Cardiac fibroblast (primary cell): ENCODE data around the gene RAD18.

Experiments
- DNase-seq, 2 donors: peaks; one replicate each; pipeline versions ENCODE4 v3.0.0 to v3.0.0-alpha.2; 2010; ENCODE audit warnings: low read depth in 2 of 2
- H3K4me3 ChIP-seq, 2 donors: replicated peaks in 1 of 2; 1 replicate in 1 of 2; 2 replicates in 1 of 2; pipeline ENCODE4 v1.5.1; 2011; ENCODE audit warnings: low read depth in 2 of 2, low read length in 2 of 2, mild to moderate bottlenecking in 2 of 2, moderate library complexity in 1 of 2
- CTCF ChIP-seq: IDR thresholded peaks from one replicate; pipeline ENCODE4 v1.5.1; 2011; ENCODE audit warnings: low read depth, mild to moderate bottlenecking, low read length, inconsistent platforms

The RAD18 gene

GRCh38 chr3:8911781-8912180 is 51.5 kb downstream of the RAD18 start:
- H3K4me3 ChIP-seq = no peak overlapping the region
- DNase-seq = no peak
- no peak for TF ChIP-seq CTCF

DNA sequence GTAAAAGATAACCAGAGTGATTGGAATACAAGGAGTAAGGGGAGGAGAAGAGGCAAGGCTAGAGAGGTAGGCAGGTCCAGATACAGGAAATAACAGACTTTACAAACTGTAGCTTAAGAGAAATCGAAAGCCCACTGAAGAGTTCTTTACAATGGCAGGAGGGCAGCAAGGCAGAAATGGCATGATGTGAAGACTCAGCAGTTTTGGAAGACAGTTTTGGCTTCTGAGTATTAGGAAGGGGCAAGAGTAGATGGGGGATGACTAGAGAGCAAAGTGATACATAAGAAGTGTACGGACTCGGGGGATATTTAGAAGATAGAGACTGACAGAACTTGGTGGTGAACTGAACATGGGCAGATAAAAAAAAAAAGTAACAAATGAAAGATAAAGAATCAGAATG is 54.1 kb downstream of the RAD18 start:
- H3K4me3 ChIP-seq = no peak overlapping the region
- no peak for TF ChIP-seq CTCF
- DNase-seq = no peak

- DNase-seq = peak in 1 of 2 donors; percentile 34
- H3K4me3 ChIP-seq = no peak overlapping the region
- TF ChIP-seq CTCF = no peak
Observed at GRCh38 chr3:8903191-8903590, 60.1 kb downstream of the RAD18 start.

- TF ChIP-seq CTCF = no peak
- no peak overlapping the region for H3K4me3 ChIP-seq
- no peak for DNase-seq
Observed at GRCh38 chr3:8900869-8901268, 62.4 kb downstream of the RAD18 start.

GRCh38 chr3:8899876-8900460 is 63.3 kb downstream of the RAD18 start:
- no peak overlapping the region for H3K4me3 ChIP-seq
- no peak for TF ChIP-seq CTCF
- peak in 1 of 2 donors; percentile 16 for DNase-seq

DNA sequence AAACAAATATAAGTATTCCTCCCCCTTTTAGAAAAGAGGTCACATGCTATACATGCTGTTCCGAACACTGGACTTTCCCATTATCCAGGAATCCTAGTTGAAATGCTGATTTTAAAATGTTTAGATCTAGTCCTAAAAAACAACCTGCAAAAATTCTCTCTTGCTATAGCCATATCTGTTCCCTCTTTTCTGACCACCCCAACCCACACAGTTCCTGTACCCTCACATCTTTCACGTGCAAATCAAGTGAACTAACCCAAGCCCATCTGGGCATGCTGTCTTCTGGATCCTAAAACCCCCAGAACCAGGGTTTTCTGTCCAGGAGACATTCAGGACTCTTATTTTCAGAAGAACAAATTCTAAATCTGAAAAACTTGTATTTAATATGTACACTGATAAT is 67.4 kb downstream of the RAD18 start:
- DNase-seq = no peak
- no peak for TF ChIP-seq CTCF
- no peak overlapping the region for H3K4me3 ChIP-seq

DNA sequence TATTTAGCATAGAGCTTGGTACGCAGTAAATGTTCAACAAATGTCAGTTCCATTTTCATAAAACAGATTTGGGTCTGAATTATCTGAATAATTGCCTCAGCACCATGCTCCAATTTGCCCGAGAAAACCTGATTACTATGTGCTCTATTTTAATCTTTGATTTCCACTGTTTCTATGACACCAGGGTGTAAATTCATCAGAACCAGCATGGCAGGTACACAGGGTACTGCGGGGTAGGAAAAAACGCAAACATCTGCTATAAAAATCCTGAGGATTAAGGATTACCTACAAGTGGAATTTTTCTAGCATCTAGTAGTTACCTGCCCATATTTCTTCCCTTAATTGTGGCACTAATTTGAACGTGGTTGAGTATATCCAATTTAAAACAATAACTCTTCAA is 70.3 kb downstream of the RAD18 start:
- TF ChIP-seq CTCF = no peak

More for the DNA sequence above, 70.3 kb downstream of the RAD18 start:
- H3K4me3 ChIP-seq = no peak overlapping the region
- no peak for DNase-seq
